ENCODE results near the gene RABEP2.

The RABEP2 gene

DNA sequence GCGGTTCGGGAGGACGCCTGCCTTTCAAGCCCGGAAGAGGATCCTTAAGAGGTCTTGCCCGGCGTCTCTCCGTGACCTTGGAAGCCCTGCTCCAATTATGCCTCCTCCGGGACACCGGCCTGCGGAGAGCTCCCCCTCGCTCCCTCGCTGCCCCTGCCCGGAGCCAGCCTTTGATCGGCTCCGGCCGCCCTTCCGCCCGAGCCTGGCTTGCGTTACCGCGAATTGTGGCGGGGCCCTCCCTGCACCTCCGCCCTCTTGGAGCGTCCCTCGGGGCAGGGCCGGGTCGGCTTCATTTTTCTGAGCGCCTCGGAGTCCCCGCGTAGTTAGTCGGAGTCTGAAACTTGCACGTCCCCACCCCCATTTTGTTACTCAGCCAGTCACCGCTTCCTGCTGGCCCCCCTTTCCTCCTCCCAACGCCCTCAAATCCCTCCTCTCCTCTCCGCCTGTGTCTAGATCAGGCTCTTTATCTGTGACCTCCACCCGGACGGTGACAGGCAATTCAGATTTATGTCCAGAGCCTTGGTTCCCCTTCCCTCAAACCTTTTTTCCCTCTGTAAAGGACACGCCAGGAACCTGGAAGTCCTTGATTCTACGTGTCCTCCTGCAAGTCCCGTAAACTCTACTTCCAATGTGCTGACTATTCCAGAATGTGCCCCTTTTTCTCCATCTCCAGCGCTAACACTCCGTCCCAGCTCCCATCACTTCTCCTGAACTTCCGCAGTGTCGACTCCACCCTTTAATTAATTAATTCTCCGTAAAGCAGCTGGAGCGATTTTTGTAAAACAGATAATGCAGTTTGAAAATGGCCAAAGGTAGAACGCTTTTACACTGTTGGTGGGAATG, 569 bp upstream of the RABEP2 start:
- peaks cover 6% of the 10 kb centered on the region for H3K36me3 Mint-ChIP-seq (ENCODE audit: low read depth)
- H3K27me3 Mint-ChIP-seq (ENCODE audit: low read depth), result no peaks in the 10 kb centered on the region
- peak overlapping the region; percentile 97 for H3K4me3 Mint-ChIP-seq
- H3K27ac Mint-ChIP-seq, result peak overlapping the region; percentile 99
- no peaks in the 10 kb centered on the region for H3K9me3 Mint-ChIP-seq
- peak; percentile 86 for DNase-seq (ENCODE audit: low spot score)
- H3K4me1 Mint-ChIP-seq (ENCODE audit: low read depth), result peaks cover 9% of the 10 kb centered on the region

DNA sequence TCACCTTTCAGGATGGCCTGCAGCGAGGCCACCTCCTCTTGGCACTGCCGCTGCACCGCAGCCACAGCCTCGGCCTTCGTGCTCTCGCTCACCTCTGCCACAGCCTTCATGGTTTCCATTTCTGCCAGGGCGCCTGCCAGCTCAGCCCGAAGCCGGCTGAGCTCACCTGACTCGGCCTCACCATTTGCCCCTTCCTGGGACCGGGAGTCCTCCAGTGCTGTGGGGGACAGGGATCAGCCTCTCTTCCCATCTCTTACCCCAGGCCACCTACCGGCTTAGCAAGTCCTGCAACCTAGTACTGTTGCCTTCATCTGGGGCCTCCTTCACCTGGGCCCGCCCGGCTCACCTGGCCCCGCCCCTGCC, 658 bp downstream of the RABEP2 start:
- DNase-seq (ENCODE audit: low spot score), result no peak
- Mint-ChIP-seq H3K4me1 (ENCODE audit: low read depth) (peaks cover 9% of the 10 kb centered on the region), H3K27ac (peak overlapping the region; percentile 99), H3K27me3 (ENCODE audit: low read depth) (no peaks in the 10 kb centered on the region), H3K4me3 (peak overlapping the region; percentile 97), H3K9me3 (no peaks in the 10 kb centered on the region), H3K36me3 (ENCODE audit: low read depth) (peaks cover 11% of the 10 kb centered on the region)

GRCh38 chr16:28923652-28924398, 1.2 kb downstream of the RABEP2 start:
- Mint-ChIP-seq H3K27ac (peak overlapping the region; percentile 78), H3K4me1 (ENCODE audit: low read depth) (peaks cover 9% of the 10 kb centered on the region), H3K27me3 (ENCODE audit: low read depth) (no peaks in the 10 kb centered on the region), H3K9me3 (no peaks in the 10 kb centered on the region), H3K36me3 (ENCODE audit: low read depth) (peaks cover 15% of the 10 kb centered on the region), H3K4me3 (peak overlapping the region; percentile 97)
- DNase-seq (ENCODE audit: low spot score), result no peak

- Mint-ChIP-seq H3K4me1 (ENCODE audit: low read depth) (peaks cover 9% of the 10 kb centered on the region), H3K4me3 (peak overlapping the region; percentile 70), H3K27ac (peak overlapping the region; percentile 78), H3K27me3 (ENCODE audit: low read depth) (no peaks in the 10 kb centered on the region), H3K9me3 (no peaks in the 10 kb centered on the region), H3K36me3 (ENCODE audit: low read depth) (peaks cover 15% of the 10 kb centered on the region)
- no peak for DNase-seq (ENCODE audit: low spot score)
Observed at GRCh38 chr16:28923231-28923587, 1.8 kb downstream of the RABEP2 start.

DNA sequence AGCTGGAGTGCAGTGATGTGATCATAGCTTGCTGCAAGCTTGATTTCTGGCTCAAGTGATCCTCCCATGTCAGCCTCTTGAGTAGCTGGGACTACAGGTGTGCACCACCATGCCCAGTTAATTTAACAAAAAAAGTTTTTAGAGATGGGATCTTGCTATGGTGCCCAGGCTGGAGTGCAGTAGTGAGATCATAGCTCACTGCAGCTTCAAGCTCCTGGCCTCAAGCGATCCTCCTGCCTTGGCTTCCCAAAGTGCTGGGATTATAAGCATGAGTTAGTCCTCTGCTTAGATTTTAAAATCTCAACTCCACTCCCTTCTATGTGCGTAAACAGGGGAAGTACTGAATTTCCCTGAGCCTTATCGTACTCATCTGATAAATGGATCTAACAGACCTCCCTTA, 6.3 kb downstream of the RABEP2 start:
- Mint-ChIP-seq H3K36me3 (ENCODE audit: low read depth) (peaks cover 27% of the 10 kb centered on the region), H3K27me3 (ENCODE audit: low read depth) (no peaks in the 10 kb centered on the region), H3K27ac (no peak overlapping the region), H3K4me1 (ENCODE audit: low read depth) (no peaks in the 10 kb centered on the region), H3K4me3 (no peak overlapping the region), H3K9me3 (no peaks in the 10 kb centered on the region)
- no peak for DNase-seq (ENCODE audit: low spot score)

- H3K27me3 Mint-ChIP-seq (ENCODE audit: low read depth), result no peaks in the 10 kb centered on the region
- H3K27ac Mint-ChIP-seq, result no peak overlapping the region
- DNase-seq (ENCODE audit: low spot score), result no peak
- H3K4me3 Mint-ChIP-seq, result no peak overlapping the region
- no peaks in the 10 kb centered on the region for H3K4me1 Mint-ChIP-seq (ENCODE audit: low read depth)
- no peaks in the 10 kb centered on the region for H3K9me3 Mint-ChIP-seq
- peaks cover 25% of the 10 kb centered on the region for H3K36me3 Mint-ChIP-seq (ENCODE audit: low read depth)
Observed at GRCh38 chr16:28917095-28917494, 7.9 kb downstream of the RABEP2 start.

DNA sequence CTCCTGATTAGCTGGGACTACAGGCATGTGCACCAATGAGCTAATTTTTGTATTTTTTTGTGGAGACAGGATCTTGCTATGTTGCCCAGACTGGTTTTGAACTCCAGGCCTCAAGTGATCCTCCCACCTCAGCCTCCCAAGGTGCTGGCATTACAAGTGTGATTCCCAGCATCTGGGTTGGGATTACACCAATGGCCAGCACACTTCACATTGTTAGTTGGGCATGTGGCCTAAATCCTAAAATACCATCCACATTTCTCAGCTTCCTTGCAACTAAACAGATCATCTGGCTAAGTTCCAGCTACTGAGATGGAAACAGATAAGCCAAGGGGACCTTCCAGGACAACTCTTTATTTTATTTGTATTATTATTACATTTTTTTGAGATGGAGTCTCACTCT, 9.9 kb downstream of the RABEP2 start:
- no peak overlapping the region for H3K27ac Mint-ChIP-seq
- H3K4me1 Mint-ChIP-seq (ENCODE audit: low read depth), result no peaks in the 10 kb centered on the region
- H3K9me3 Mint-ChIP-seq, result no peaks in the 10 kb centered on the region
- no peaks in the 10 kb centered on the region for H3K27me3 Mint-ChIP-seq (ENCODE audit: low read depth)
- DNase-seq (ENCODE audit: low spot score), result no peak
- H3K36me3 Mint-ChIP-seq (ENCODE audit: low read depth), result peaks cover 21% of the 10 kb centered on the region
- H3K4me3 Mint-ChIP-seq, result no peak overlapping the region

DNA sequence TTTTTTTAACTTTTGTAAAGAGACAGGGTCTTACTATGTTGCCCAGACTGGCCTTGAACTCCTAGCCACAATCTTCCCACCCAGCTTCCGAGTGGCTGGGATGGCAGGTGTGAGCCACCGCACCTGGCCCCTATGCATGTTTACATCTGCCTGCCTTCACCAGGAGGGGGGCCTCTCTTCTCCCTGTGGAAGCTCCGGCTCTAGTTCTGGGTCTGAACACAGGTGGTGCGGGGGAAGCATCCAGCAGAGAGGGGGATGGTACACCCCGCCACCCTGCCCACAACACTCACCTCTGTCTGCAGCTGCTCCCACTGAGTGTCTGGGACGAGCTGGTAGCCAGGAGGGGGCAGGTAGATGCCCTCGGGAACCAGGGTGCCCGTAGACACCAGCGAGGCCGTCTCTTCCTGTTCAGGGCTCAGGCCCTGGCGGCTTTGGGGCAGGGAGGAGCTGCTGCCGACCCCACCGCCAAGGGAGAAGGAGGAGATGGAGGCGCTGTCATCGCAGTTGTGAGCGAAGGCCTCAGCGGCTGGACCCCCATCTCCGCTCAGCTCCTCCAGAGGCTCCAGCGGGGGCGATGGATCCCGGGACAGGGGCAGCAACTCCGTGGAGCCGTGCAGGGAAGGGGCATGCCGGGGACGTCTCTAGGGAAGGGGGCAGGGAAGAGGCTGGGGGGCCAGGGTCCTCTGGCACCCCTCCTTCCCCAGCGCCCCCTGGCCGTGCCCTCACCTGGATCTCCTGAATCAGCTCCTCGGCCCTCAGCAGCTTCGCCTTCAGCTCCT, 10.9 kb downstream of the RABEP2 start:
- peaks cover 16% of the 10 kb centered on the region for H3K36me3 Mint-ChIP-seq (ENCODE audit: low read depth)
- H3K27ac Mint-ChIP-seq, result no peak overlapping the region
- DNase-seq (ENCODE audit: low spot score), result no peak
- no peaks in the 10 kb centered on the region for H3K27me3 Mint-ChIP-seq (ENCODE audit: low read depth)
- no peak overlapping the region for H3K4me3 Mint-ChIP-seq
- no peaks in the 10 kb centered on the region for H3K4me1 Mint-ChIP-seq (ENCODE audit: low read depth)
- H3K9me3 Mint-ChIP-seq, result no peaks in the 10 kb centered on the region

DNA sequence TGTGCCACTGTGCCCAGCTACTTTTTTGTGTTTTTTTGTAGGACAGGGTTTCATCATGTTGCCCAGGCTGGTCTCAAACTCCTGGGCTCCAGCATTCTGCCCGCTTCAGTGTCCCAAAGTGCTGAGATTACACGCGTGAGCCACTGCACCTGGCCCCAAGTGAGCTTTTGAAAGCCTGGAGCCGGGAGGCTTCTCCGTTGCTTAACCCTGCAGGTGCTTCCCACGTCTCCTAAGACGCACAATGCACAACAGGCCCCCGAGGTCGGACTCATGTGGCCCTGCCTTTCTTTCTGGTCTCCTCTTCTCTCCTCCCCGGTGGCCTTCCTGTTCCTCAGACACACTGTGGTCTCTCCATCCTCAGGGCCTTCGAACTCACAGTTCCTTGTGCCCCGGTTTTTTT, 12.5 kb downstream of the RABEP2 start:
- no peak for DNase-seq (ENCODE audit: low spot score)
- Mint-ChIP-seq H3K9me3 (no peaks in the 10 kb centered on the region), H3K4me1 (ENCODE audit: low read depth) (no peaks in the 10 kb centered on the region), H3K4me3 (no peak overlapping the region), H3K27me3 (ENCODE audit: low read depth) (no peaks in the 10 kb centered on the region), H3K36me3 (ENCODE audit: low read depth) (peaks cover 13% of the 10 kb centered on the region), H3K27ac (no peak overlapping the region)

DNA sequence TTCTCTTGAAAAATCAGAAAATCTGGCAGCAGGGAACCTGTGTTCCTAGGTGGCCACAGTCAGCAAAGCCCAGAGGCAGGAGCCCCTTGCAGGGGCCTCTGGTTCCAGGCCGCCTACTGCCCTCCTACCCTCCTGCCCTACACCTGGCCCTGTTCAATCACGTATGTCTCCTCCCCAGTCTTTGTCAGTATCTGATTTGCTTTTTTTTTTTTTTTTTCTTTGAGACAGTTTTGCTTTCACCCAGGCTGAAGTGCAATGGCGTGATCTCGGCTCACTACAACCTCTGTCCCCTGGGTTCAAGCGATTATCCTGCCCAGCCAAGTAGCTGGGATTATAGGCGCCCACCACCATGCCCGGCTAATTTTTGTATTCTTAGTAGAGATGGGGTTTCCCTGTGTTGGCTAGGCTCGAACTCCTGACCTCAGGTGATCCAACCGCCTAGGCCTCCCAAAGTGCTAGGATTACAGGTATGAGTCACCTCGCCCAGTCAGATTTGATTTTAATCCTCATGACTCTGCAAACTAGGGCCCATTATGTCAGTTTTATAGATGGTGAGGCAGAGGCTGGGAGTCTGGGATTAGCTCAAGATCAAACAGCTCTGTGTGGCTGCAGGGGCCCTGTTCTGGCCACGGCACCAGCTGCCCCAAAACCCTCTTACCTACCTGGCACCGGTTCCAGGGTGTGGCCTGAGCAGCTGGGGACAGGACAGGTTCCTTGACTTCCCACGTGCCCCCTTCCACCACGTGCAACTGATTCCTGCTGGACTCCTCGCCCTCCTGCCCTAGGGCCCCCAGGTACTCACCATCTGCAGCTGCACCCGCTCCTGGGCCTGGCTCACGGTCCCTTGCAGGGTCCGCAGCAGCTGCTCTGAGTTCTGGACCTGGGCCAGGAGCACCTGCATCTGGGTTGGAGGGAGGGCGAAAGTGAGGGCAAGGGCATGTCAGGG, 14.7 kb downstream of the RABEP2 start:
- H3K27me3 Mint-ChIP-seq (ENCODE audit: low read depth), result no peaks in the 10 kb centered on the region
- no peaks in the 10 kb centered on the region for H3K4me1 Mint-ChIP-seq (ENCODE audit: low read depth)
- DNase-seq (ENCODE audit: low spot score), result no peak
- no peak overlapping the region for H3K4me3 Mint-ChIP-seq
- H3K27ac Mint-ChIP-seq, result no peak overlapping the region
- peaks cover 9% of the 10 kb centered on the region for H3K36me3 Mint-ChIP-seq (ENCODE audit: low read depth)
- no peaks in the 10 kb centered on the region for H3K9me3 Mint-ChIP-seq

- Mint-ChIP-seq H3K27me3 (ENCODE audit: low read depth) (no peaks in the 10 kb centered on the region), H3K36me3 (ENCODE audit: low read depth) (peaks cover 2% of the 10 kb centered on the region), H3K27ac (no peak overlapping the region), H3K9me3 (no peaks in the 10 kb centered on the region), H3K4me3 (no peak overlapping the region), H3K4me1 (ENCODE audit: low read depth) (no peaks in the 10 kb centered on the region)
- DNase-seq (ENCODE audit: low spot score), result no peak
Observed at GRCh38 chr16:28905800-28906372, 19.2 kb downstream of the RABEP2 start.

GRCh38 chr16:28905229-28905754, 19.7 kb downstream of the RABEP2 start:
- no peaks in the 10 kb centered on the region for H3K27me3 Mint-ChIP-seq (ENCODE audit: low read depth)
- no peaks in the 10 kb centered on the region for H3K9me3 Mint-ChIP-seq
- no peak overlapping the region for H3K4me3 Mint-ChIP-seq
- peaks cover 2% of the 10 kb centered on the region for H3K36me3 Mint-ChIP-seq (ENCODE audit: low read depth)
- no peaks in the 10 kb centered on the region for H3K4me1 Mint-ChIP-seq (ENCODE audit: low read depth)
- no peak overlapping the region for H3K27ac Mint-ChIP-seq
- no peak for DNase-seq (ENCODE audit: low spot score)

DNA sequence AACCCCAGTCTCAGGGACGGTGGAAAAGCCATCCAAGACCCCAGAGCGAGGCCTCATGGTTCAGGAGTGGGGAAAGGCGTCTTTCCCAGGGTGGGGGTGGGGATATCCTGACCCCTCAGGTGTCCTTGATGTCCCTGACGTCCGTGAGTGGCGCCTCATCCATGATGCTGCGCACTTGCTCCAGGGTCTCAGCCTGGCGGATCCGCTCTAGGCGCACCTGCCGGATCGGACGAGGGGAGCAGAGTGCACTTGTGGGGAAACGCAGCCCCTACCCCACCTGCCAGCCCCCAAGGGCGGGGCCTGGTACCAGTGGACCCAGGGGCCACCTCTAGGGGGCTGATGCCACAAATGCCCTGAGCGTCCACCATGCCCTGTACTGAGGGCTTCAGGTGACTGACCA, 20.2 kb downstream of the RABEP2 start:
- Mint-ChIP-seq H3K4me3 (no peak overlapping the region), H3K27ac (no peak overlapping the region), H3K27me3 (ENCODE audit: low read depth) (no peaks in the 10 kb centered on the region), H3K4me1 (ENCODE audit: low read depth) (no peaks in the 10 kb centered on the region), H3K9me3 (no peaks in the 10 kb centered on the region), H3K36me3 (ENCODE audit: low read depth) (no peaks in the 10 kb centered on the region)
- no peak for DNase-seq (ENCODE audit: low spot score)
